ENCODE results near the gene TYRO3. TPM values are rescaled to one million over a fixed set of nuclear protein-coding genes. Genes with fewer than 3 reads are reported as not detected.

TYRO3 gene
- total RNA-seq, 6 donors from 2014 or later = 2.1 to 17.1 (median 9.0) TPM

- H3K9me3 ChIP-seq = no peaks in the 10 kb centered on the region
- no peak overlapping the region for H3K27ac ChIP-seq
- H3K27me3 ChIP-seq = no peaks in the 10 kb centered on the region
- WGBS, 2 donors = 74 to 84% methylated on average over 2 of the region's 2 CpGs
- H3K36me3 ChIP-seq = peaks cover 0 to 8% (median 2%) of the 10 kb centered on the region in 4 donors
- H3K4me3 ChIP-seq = no peak overlapping the region
- DNase-seq (no peak), ATAC-seq (ENCODE audit: low FRiP score in 2 of 2) (no peak)
- TF ChIP-seq POLR2AphosphoS5 (IDR thresholded peaks at IDR 0.05) (no peak), CTCF (IDR thresholded peaks at IDR 0.05) (no peak)
- H3K4me1 ChIP-seq = no peaks in the 10 kb centered on the region
Observed at GRCh38 chr15:41574158-41574557, 15.1 kb downstream of the TYRO3 start.

- H3K4me1 ChIP-seq = no peaks in the 10 kb centered on the region
- ATAC-seq (ENCODE audit: low FRiP score in 2 of 2) = no peak
- no peak for TF ChIP-seq CTCF (IDR thresholded peaks at IDR 0.05)
- no peak for TF ChIP-seq POLR2AphosphoS5 (IDR thresholded peaks at IDR 0.05)
- TF ChIP-seq EP300 (IDR thresholded peaks at IDR 0.05) = no peak
- H3K9me3 ChIP-seq = no peaks in the 10 kb centered on the region
- H3K27ac ChIP-seq = no peak overlapping the region
- no peak overlapping the region for H3K4me3 ChIP-seq
- peaks cover 0 to 8% (median 2%) of the 10 kb centered on the region in 4 donors for H3K36me3 ChIP-seq
- 60 to 61% methylated on average over 1 to 3 of the region's 6 CpGs for WGBS, 2 donors
- no peaks in the 10 kb centered on the region for H3K27me3 ChIP-seq
- DNase-seq = no peak
Observed at GRCh38 chr15:41575282-41575681, 16.3 kb downstream of the TYRO3 start.

- peak overlapping the region in 1 of 4 donors; percentile 36 for H3K27ac ChIP-seq
Observed at GRCh38 chr15:41577863-41578735, 19.1 kb downstream of the TYRO3 start.

GRCh38 chr15:41578736-41579383 is 19.8 kb downstream of the TYRO3 start:
- ATAC-seq (ENCODE audit: low FRiP score in 2 of 2) = peak; percentile 21 to 44

More at GRCh38 chr15:41577863-41578735, 19.1 kb downstream of the TYRO3 start:
- Histone ChIP-seq H3K36me3 (peaks cover 0 to 5% (median 0%) of the 10 kb centered on the region in 4 donors), H3K4me3 (no peak overlapping the region), H3K27me3 (no peaks in the 10 kb centered on the region), H3K4me1 (no peaks in the 10 kb centered on the region), H3K9me3 (no peaks in the 10 kb centered on the region)
- TF ChIP-seq POLR2A (IDR thresholded peaks at IDR 0.05) = no peak
- TF ChIP-seq EP300 (IDR thresholded peaks at IDR 0.05) = no peak
- no peak for TF ChIP-seq CTCF (IDR thresholded peaks at IDR 0.05)
- no peak for TF ChIP-seq POLR2AphosphoS5 (IDR thresholded peaks at IDR 0.05)
- 92 to 93% methylated on average over 8 to 11 of the region's 12 CpGs for WGBS, 2 donors
- DNase-seq (peak in 1 of 2 donors; percentile 78), ATAC-seq (ENCODE audit: low FRiP score in 2 of 2) (peak; percentile 38 to 69)

More at GRCh38 chr15:41578736-41579383, 19.8 kb downstream of the TYRO3 start:
- Histone ChIP-seq H3K9me3 (no peaks in the 10 kb centered on the region), H3K4me1 (no peaks in the 10 kb centered on the region), H3K36me3 (peaks cover 0 to 5% (median 0%) of the 10 kb centered on the region in 4 donors), H3K4me3 (no peak overlapping the region), H3K27ac (peak overlapping the region in 1 of 4 donors; percentile 36), H3K27me3 (no peaks in the 10 kb centered on the region)
- 83% methylated on average over 9 of the region's 9 CpGs for WGBS, 2 donors
- no peak for TF ChIP-seq POLR2AphosphoS5 (IDR thresholded peaks at IDR 0.05)
- no peak for TF ChIP-seq POLR2A (IDR thresholded peaks at IDR 0.05)
- no peak for TF ChIP-seq EP300 (IDR thresholded peaks at IDR 0.05)
- no peak for TF ChIP-seq CTCF (IDR thresholded peaks at IDR 0.05)
- DNase-seq = no peak
